ENCODE measurements around the gene NKAPL. TPM values are rescaled to one million over a fixed set of nuclear protein-coding genes. Genes with fewer than 3 reads are reported as not detected.

NKAPL gene
- total and polyA plus RNA-seq, 2 of the 13 experiments (the other 11 are each of a cell fraction or from before 2014, with no cell fraction given), result not detected

- TF ChIP-seq ZNF609 (CRISPR knock-in tag; IDR thresholded peaks at IDR 0.05; ENCODE audit: borderline replicate concordance) (peak; percentile 61; the same call in 1 of the 2 replicates), MED13 (CRISPR knock-in tag; IDR thresholded peaks at IDR 0.05) (no peak), HMG20A (CRISPR knock-in tag; IDR thresholded peaks at IDR 0.05; ENCODE audit: borderline replicate concordance) (peak; percentile 50; the same call in 1 of the 2 replicates), FOSL1 (CRISPR knock-in tag; IDR thresholded peaks at IDR 0.05; ENCODE audit: borderline replicate concordance) (no peak), HNF1A (IDR thresholded peaks at IDR 0.05; ENCODE audit: low read depth) (0 out of 2 replicates have a peak, but pooled peaks have one; percentile 29), HNF1A (CRISPR knock-in tag; IDR thresholded peaks at IDR 0.05; ENCODE audit: borderline replicate concordance) (peak; percentile 82), ZNF468 (CRISPR knock-in tag; IDR thresholded peaks at IDR 0.05) (no peak), SCMH1 (CRISPR knock-in tag; IDR thresholded peaks at IDR 0.05; ENCODE audit: borderline replicate concordance) (no peak), KLF15 (CRISPR knock-in tag; IDR thresholded peaks at IDR 0.05; ENCODE audit: borderline replicate concordance) (0 out of 2 replicates have a peak, but pooled peaks have one; percentile 37), ZNF616 (CRISPR knock-in tag; IDR thresholded peaks at IDR 0.05; ENCODE audit: low read depth) (0 out of 2 replicates have a peak, but pooled peaks have one; percentile 55), ZNF703 (CRISPR knock-in tag; IDR thresholded peaks at IDR 0.05; ENCODE audit: borderline replicate concordance) (no peak), GABPB1 (CRISPR knock-in tag; IDR thresholded peaks at IDR 0.05) (peak; percentile 99), ZNF83 (CRISPR knock-in tag; IDR thresholded peaks at IDR 0.05; ENCODE audit: borderline replicate concordance) (peak; percentile 57; the same call in 1 of the 2 replicates), PTBP1 (IDR thresholded peaks at IDR 0.05; ENCODE audit: low read depth, low read length, poor library complexity, severe bottlenecking) (no peak), RAD51 (IDR thresholded peaks at IDR 0.05; ENCODE audit: borderline replicate concordance) (no peak), MTA1 (CRISPR knock-in tag; IDR thresholded peaks at IDR 0.05; ENCODE audit: borderline replicate concordance) (peak; percentile 96), SMAD1 (CRISPR knock-in tag; IDR thresholded peaks at IDR 0.05; ENCODE audit: borderline replicate concordance, low read depth) (peak; percentile 48; the same call in 1 of the 2 replicates), SMARCE1 (IDR thresholded peaks at IDR 0.05; ENCODE audit: borderline replicate concordance) (no peak)
These were observed 33.9 kb upstream of the NKAPL start, which contains the start of gene ZSCAN9 (continued) for GRCh38 chr6:28225056-28225834.

All from HepG2 (cell line).